ENCODE data around the gene RPGRIP1L. TPM values are rescaled to one million over a fixed set of nuclear protein-coding genes. Genes with fewer than 3 reads are reported as not detected.

Gene RPGRIP1L
- total and polyA plus RNA-seq, 2 of the 8 experiments (the other 6 are each of a cell fraction or from before 2014, with no cell fraction given): 4.0 to 13.7 TPM

DNA sequence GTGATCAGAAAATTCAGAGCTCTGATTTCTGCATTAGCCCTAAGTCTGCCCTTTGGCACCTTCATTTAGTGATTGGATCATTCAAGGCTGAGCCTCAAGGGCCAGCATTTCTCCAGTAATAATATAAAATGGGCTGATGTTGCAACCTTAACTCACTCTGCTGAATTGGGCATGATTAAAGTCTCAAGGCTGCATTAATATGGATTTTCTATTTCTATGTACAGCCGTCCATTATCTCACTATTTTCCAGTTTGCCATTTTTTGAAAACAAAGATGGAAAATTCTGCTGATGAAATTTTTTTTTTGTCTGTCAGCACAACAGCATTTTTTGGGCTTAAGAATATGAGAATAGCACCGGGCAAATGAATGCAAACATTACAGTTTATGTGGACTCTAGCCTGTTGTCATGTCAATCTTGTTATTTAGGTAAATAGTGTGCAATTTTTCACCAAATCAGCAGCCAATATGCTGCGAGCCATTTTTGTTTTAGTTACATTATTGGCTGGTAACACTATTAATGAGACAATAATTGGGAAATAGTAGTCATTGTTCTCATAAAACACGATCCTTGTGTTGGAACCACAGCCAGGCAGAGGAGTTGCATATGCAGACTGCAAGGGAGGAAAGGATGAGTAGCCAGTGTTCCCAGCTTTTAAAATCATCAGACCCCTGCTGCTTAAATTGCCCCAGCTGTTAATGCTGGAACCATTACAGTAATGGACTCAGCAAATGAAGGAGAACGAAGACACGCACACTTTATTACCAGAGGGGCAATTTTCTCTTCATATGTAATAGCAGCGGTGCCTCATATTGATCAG lies 10.8 kb upstream of the RPGRIP1L start:
- peaks cover 0 to 3% of the 10 kb centered on the region in 2 experiments for H4K20me1 ChIP-seq (replicated peaks in 1 of 2; ENCODE audit: control insufficient read depth in 1 of 2, insufficient read depth in 2 of 2, low read length in 2 of 2)
- H4K91ac ChIP-seq (replicated peaks; ENCODE audit: insufficient read length, low read length): no peak overlapping the region
- H3K79me1 ChIP-seq (ENCODE audit: low read depth, low read length): peaks cover 3% of the 10 kb centered on the region
- H2BK15ac ChIP-seq (ENCODE audit: low read length): no peak overlapping the region
- CTCF ChIA-PET (ENCODE audit: partially characterized antibody): interaction anchor here (0.6 to 1.2 kb wide), 2 partner anchors 29 to 166 kb away, joined by 3 read pairs; no protein-coding TSS in a partner anchor
- no peaks in the 10 kb centered on the region for H3K36me3 ChIP-seq (ENCODE audit: control insufficient read depth in 2 of 4, insufficient read depth in 4 of 4, low read length in 3 of 4)
- no peaks in the 10 kb centered on the region for H3K9me3 ChIP-seq (ENCODE audit: insufficient read depth in 2 of 2, low read depth in 1 of 2, low read length in 1 of 2)
- POLR2A ChIA-PET (ENCODE audit: partially characterized antibody): no interaction called here
- no peak overlapping the region for H3K27ac ChIP-seq (ENCODE audit: low read depth, low read length)
- no peak overlapping the region for H3K4me2 ChIP-seq (ENCODE audit: insufficient read depth in 1 of 2, low read depth in 2 of 2, low read length in 2 of 2)
- no peak overlapping the region for H2BK20ac ChIP-seq (ENCODE audit: low read length)
- H3K79me2 ChIP-seq (ENCODE audit: control insufficient read depth in 1 of 2, insufficient read depth in 2 of 2, low read length in 2 of 2): peaks cover 0 to 30% of the 10 kb centered on the region in 2 experiments; a peak in 2 of 4 replicates
- H4K8ac ChIP-seq (ENCODE audit: extremely low read depth, insufficient read depth, low read length): no peak overlapping the region
- H3K14ac ChIP-seq (ENCODE audit: insufficient read length): no peak overlapping the region
- H4K5ac ChIP-seq (ENCODE audit: insufficient read length, low read depth, low read length): no peak overlapping the region
- no peak overlapping the region for H2BK5ac ChIP-seq (ENCODE audit: low read depth, low read length)
- H3K9ac ChIP-seq (replicated peaks in 1 of 4; ENCODE audit: extremely low read depth in 1 of 4, low read depth in 3 of 4, low read length in 3 of 4): no peak overlapping the region
- no peak overlapping the region for H3K23ac ChIP-seq (ENCODE audit: insufficient read length)
- DNase-seq (ENCODE audit: low read depth in 1 of 2, low spot score in 2 of 2) (no peak), FAIRE-seq (no peak)
- H3K23me2 ChIP-seq (ENCODE audit: low read depth, low read length): no peaks in the 10 kb centered on the region
- no peak overlapping the region for H2BK120ac ChIP-seq (replicated peaks; ENCODE audit: low read depth, low read length)
- H3K4ac ChIP-seq (replicated peaks; ENCODE audit: insufficient read length, low read depth, low read length): no peak overlapping the region
- no peaks in the 10 kb centered on the region for H3K27me3 ChIP-seq (replicated peaks in 1 of 4; ENCODE audit: control insufficient read depth in 3 of 4, extremely low read depth in 1 of 4, insufficient read depth in 3 of 4, low read length in 3 of 4)
- H2BK12ac ChIP-seq (ENCODE audit: low read depth, low read length): no peak overlapping the region
- no peak overlapping the region for H3K4me3 ChIP-seq (ENCODE audit: extremely low read depth in 1 of 4, insufficient read depth in 2 of 4, low read depth in 3 of 4, low read length in 4 of 4)
- peaks cover 0 to 6% (median 0%) of the 10 kb centered on the region in 4 experiments; a peak in 1 of 7 replicates for H3K4me1 ChIP-seq (replicated peaks in 1 of 4; ENCODE audit: control insufficient read depth in 3 of 4, insufficient read depth in 4 of 4, low read length in 3 of 4)
- H2AK5ac ChIP-seq (ENCODE audit: low read depth, low read length): no peak overlapping the region
- H3K56ac ChIP-seq (replicated peaks; ENCODE audit: insufficient read length, low read depth, low read length): no peak overlapping the region
- H3K18ac ChIP-seq (ENCODE audit: extremely low read depth, low read length): no peak overlapping the region
- WGBS, 2 experiments (ENCODE audit: extremely low coverage in 1 of 2, insufficient coverage in 1 of 2, insufficient read length in 1 of 2, insufficient replicate concordance in 2 of 2, low coverage in 1 of 2, low lambda C conversion rate in 2 of 2, missing lambda C conversion rate in 1 of 2): 87% methylated on average over 7 of the region's 7 CpGs; no CpG with 5 or more reads in 1 of the 2 experiments
- H2AFZ ChIP-seq (ENCODE audit: low read length): no peak overlapping the region
- TF ChIP-seq SP4 (IDR thresholded peaks at IDR 0.05; ENCODE audit: low read length) (no peak), HDAC2 (IDR thresholded peaks at IDR 0.05; ENCODE audit: borderline replicate concordance in 1 of 2, low read depth in 2 of 2, low read length in 2 of 2) (no peak), RFX5 (IDR thresholded peaks at IDR 0.05; ENCODE audit: borderline replicate concordance, low read depth, low read length) (no peak), MAFK (IDR thresholded peaks at IDR 0.05; ENCODE audit: low read depth, low read length) (no peak), EGR1 (IDR thresholded peaks at IDR 0.05; ENCODE audit: borderline replicate concordance, low read depth, low read length) (no peak), SAP30 (IDR thresholded peaks at IDR 0.05; ENCODE audit: insufficient read depth, insufficient replicate concordance, low read length) (no peak), GTF2F1 (IDR thresholded peaks at IDR 0.05; ENCODE audit: borderline replicate concordance, low read depth, low read length) (no peak), CHD2 (IDR thresholded peaks at IDR 0.05; ENCODE audit: low read length) (no peak), FOSL1 (IDR thresholded peaks at IDR 0.05; ENCODE audit: insufficient read depth, low read depth, low read length) (no peak), ATF3 (IDR thresholded peaks at IDR 0.05; ENCODE audit: insufficient read depth, low read depth, low read length) (no peak), POU5F1 (IDR thresholded peaks at IDR 0.05; ENCODE audit: low read depth, low read length) (no peak), CBX5 (IDR thresholded peaks at IDR 0.05; ENCODE audit: low read depth, low read length) (no peak)

All from H1 (cell line).